Stimulated activated CD8-positive, alpha-beta memory T cell treated with anti-CD3 and anti-CD28 coated beads, Interleukin-15, amount 100 ng/mL, for 24 hours (primary cell): ENCODE measurements around the gene MYO3A.
"Not testable (repeated sequence)": the region's sequence is repeated elsewhere in the genome, so short reads cannot be mapped to it uniquely, and the experiment has no call there.

Source experiments
- DNase-seq: peaks from one replicate; pipeline ENCODE4 v3.0.0-alpha.2; 2020; ENCODE audit warnings: low read depth

MYO3A gene

GRCh38 chr10:25974897-25975459 lies 40.9 kb downstream of the MYO3A start:
- DNase-seq, result no peak

GRCh38 chr10:25978771-25979170 lies 44.7 kb downstream of the MYO3A start:
- DNase-seq, result no peak

GRCh38 chr10:25982107-25982506 lies 48.1 kb downstream of the MYO3A start:
- DNase-seq, result no peak

GRCh38 chr10:25988583-25988982 lies 54.6 kb downstream of the MYO3A start:
- DNase-seq, result no peak

GRCh38 chr10:25989951-25990350 lies 55.9 kb downstream of the MYO3A start:
- DNase-seq, result no peak

GRCh38 chr10:25999295-25999981 lies 65.4 kb downstream of the MYO3A start:
- DNase-seq, result no peak

GRCh38 chr10:26000971-26001370 lies 66.9 kb downstream of the MYO3A start:
- no peak for DNase-seq

- DNase-seq, result not testable (repeated sequence)
These were observed 68.4 kb downstream of the MYO3A start for GRCh38 chr10:26002466-26002865.

- DNase-seq, result no peak
These were observed 81.1 kb downstream of the MYO3A start for GRCh38 chr10:26015092-26015491.

- DNase-seq, result no peak
These were observed 88.8 kb downstream of the MYO3A start for GRCh38 chr10:26022831-26023230.

GRCh38 chr10:26024303-26024702 lies 90.3 kb downstream of the MYO3A start:
- DNase-seq, result no peak

- DNase-seq, result no peak
These were observed 91.5 kb downstream of the MYO3A start for GRCh38 chr10:26025523-26025922.

GRCh38 chr10:26029858-26030257 lies 95.8 kb downstream of the MYO3A start:
- no peak for DNase-seq

GRCh38 chr10:26031300-26031699 lies 97.3 kb downstream of the MYO3A start:
- no peak for DNase-seq

GRCh38 chr10:26043469-26043868 lies 109.4 kb downstream of the MYO3A start:
- no peak for DNase-seq

GRCh38 chr10:26044141-26044749 lies 110.2 kb downstream of the MYO3A start:
- no peak for DNase-seq

GRCh38 chr10:26046073-26046700 lies 112.2 kb downstream of the MYO3A start:
- no peak for DNase-seq

GRCh38 chr10:26048756-26049155 lies 114.7 kb downstream of the MYO3A start:
- no peak for DNase-seq

GRCh38 chr10:26052326-26052725 lies 118.3 kb downstream of the MYO3A start:
- no peak for DNase-seq

- no peak for DNase-seq
These were observed 123.4 kb downstream of the MYO3A start for GRCh38 chr10:26057466-26057865.

GRCh38 chr10:26064106-26064505 lies 130.1 kb downstream of the MYO3A start:
- no peak for DNase-seq

- no peak for DNase-seq
These were observed 133.7 kb downstream of the MYO3A start for GRCh38 chr10:26067680-26068079.

- DNase-seq, result not testable (repeated sequence)
These were observed 146.9 kb downstream of the MYO3A start for GRCh38 chr10:26080971-26081370.
